ENCODE data around the gene MAPKAPK3. TPM values are rescaled to one million over a fixed set of nuclear protein-coding genes. Genes with fewer than 3 reads are reported as not detected.

Gene MAPKAPK3
- total and polyA plus RNA-seq, 2 of the 8 experiments (the other 6 are each of a cell fraction or from before 2014, with no cell fraction given), result 65.4 to 99.8 TPM

DNA sequence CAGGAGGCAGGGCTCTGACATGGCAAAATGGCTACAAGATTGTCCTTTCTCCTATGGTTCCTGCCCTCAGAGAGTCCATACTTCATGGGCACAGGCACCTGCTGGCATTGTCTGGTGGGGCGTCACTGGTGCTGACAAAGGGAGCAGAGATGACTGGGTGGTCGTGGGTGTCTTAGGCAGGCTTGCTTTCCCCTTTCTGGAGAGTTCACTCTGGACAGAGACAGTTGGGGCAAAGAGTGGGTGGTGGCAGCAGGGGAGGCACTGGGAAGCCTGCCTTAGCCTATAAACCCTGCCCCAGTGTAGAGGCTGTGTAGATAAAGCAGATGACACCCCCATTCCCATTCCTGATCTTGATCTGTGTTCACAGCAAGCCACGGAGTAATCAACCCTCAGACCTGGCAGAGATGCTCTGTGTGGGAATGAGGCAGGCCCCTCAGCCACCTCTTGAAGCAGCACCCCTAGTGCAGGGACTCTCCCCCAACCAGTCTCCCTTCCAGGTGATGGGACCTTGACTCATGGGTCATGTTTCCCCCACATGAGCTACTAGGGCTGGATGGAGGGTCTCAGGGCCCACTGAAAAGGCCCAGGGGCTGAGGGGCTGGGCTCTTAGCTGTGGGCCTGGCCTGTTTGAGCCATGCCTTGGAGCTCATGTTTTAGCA, 37.1 kb downstream of the MAPKAPK3 start:
- no peak for FAIRE-seq
- Histone ChIP-seq H3K4me3 (ENCODE audit: extremely low read depth in 1 of 4, insufficient read depth in 2 of 4, low read depth in 3 of 4, low read length in 4 of 4) (no peak overlapping the region), H3K56ac (replicated peaks; ENCODE audit: insufficient read length, low read depth, low read length) (no peak overlapping the region), H3K4me1 (replicated peaks in 1 of 4; ENCODE audit: control insufficient read depth in 3 of 4, insufficient read depth in 4 of 4, low read length in 3 of 4) (peaks cover 0 to 16% (median 4%) of the 10 kb centered on the region in 4 experiments; a peak in 6 of 7 replicates), H3K14ac (ENCODE audit: insufficient read length) (no peak overlapping the region), H3K36me3 (ENCODE audit: control insufficient read depth in 2 of 4, insufficient read depth in 4 of 4, low read length in 3 of 4) (no peaks in the 10 kb centered on the region), H2BK15ac (ENCODE audit: low read length) (no peak overlapping the region), H3K9ac (replicated peaks in 1 of 4; ENCODE audit: extremely low read depth in 1 of 4, low read depth in 3 of 4, low read length in 3 of 4) (no peak overlapping the region), H2BK120ac (replicated peaks; ENCODE audit: low read depth, low read length) (no peak overlapping the region), H3K4ac (replicated peaks; ENCODE audit: insufficient read length, low read depth, low read length) (no peak overlapping the region), H3K79me2 (ENCODE audit: control insufficient read depth in 1 of 2, insufficient read depth in 2 of 2, low read length in 2 of 2) (no peaks in the 10 kb centered on the region), H2BK20ac (ENCODE audit: low read length) (no peak overlapping the region), H2AK5ac (ENCODE audit: low read depth, low read length) (no peak overlapping the region), H2BK12ac (ENCODE audit: low read depth, low read length) (no peak overlapping the region), H3K79me1 (ENCODE audit: low read depth, low read length) (no peaks in the 10 kb centered on the region; the same call in none of the 2 replicates), H2BK5ac (ENCODE audit: low read depth, low read length) (no peak overlapping the region), H4K8ac (ENCODE audit: extremely low read depth, insufficient read depth, low read length) (no peak overlapping the region), H3K18ac (ENCODE audit: extremely low read depth, low read length) (no peak overlapping the region), H4K91ac (replicated peaks; ENCODE audit: insufficient read length, low read length) (no peak overlapping the region), H4K5ac (ENCODE audit: insufficient read length, low read depth, low read length) (no peak overlapping the region), H3K27ac (ENCODE audit: low read depth, low read length) (no peak overlapping the region), H3K23me2 (ENCODE audit: low read depth, low read length) (no peaks in the 10 kb centered on the region), H3K9me3 (ENCODE audit: insufficient read depth in 2 of 2, low read depth in 1 of 2, low read length in 1 of 2) (no peaks in the 10 kb centered on the region), H4K20me1 (replicated peaks in 1 of 2; ENCODE audit: control insufficient read depth in 1 of 2, insufficient read depth in 2 of 2, low read length in 2 of 2) (peaks cover 2% of the 10 kb centered on the region in 2 experiments), H3K23ac (ENCODE audit: insufficient read length) (no peak overlapping the region), H3K27me3 (replicated peaks in 1 of 4; ENCODE audit: control insufficient read depth in 3 of 4, extremely low read depth in 1 of 4, insufficient read depth in 3 of 4, low read length in 3 of 4) (no peaks in the 10 kb centered on the region; a peak in 1 of 7 replicates), H2AFZ (ENCODE audit: low read length) (no peak overlapping the region), H3K4me2 (ENCODE audit: insufficient read depth in 1 of 2, low read depth in 2 of 2, low read length in 2 of 2) (no peak overlapping the region)
- ChIA-PET CTCF (ENCODE audit: partially characterized antibody) (interaction anchor here (0.8 to 63.8 kb wide), 8 partner anchors 13 to 735 kb away, joined by 3 to 1262 read pairs (median 4); partner anchors contain the start of genes CISH, DOCK3 and MAPKAPK3), POLR2A (ENCODE audit: partially characterized antibody) (interaction anchor here (0.6 to 1.4 kb wide), 5 partner anchors 12 to 686 kb away, joined by 3 to 4 read pairs (median 3); no protein-coding TSS in a partner anchor)
- DNase-seq (ENCODE audit: low read depth in 1 of 2, low spot score in 2 of 2), result no peak
- WGBS, 2 experiments (ENCODE audit: extremely low coverage in 1 of 2, insufficient coverage in 1 of 2, insufficient read length in 1 of 2, insufficient replicate concordance in 2 of 2, low coverage in 1 of 2, low lambda C conversion rate in 2 of 2, missing lambda C conversion rate in 1 of 2), result 71% methylated on average over 3 of the region's 3 CpGs; no CpG with 5 or more reads in 1 of the 2 experiments
- TF ChIP-seq, protein P1, sequence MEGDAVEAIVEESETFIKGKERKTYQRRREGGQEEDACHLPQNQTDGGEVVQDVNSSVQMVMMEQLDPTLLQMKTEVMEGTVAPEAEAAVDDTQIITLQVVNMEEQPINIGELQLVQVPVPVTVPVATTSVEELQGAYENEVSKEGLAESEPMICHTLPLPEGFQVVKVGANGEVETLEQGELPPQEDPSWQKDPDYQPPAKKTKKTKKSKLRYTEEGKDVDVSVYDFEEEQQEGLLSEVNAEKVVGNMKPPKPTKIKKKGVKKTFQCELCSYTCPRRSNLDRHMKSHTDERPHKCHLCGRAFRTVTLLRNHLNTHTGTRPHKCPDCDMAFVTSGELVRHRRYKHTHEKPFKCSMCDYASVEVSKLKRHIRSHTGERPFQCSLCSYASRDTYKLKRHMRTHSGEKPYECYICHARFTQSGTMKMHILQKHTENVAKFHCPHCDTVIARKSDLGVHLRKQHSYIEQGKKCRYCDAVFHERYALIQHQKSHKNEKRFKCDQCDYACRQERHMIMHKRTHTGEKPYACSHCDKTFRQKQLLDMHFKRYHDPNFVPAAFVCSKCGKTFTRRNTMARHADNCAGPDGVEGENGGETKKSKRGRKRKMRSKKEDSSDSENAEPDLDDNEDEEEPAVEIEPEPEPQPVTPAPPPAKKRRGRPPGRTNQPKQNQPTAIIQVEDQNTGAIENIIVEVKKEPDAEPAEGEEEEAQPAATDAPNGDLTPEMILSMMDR (IDR thresholded peaks at IDR 0.05; ENCODE audit: control extremely low read depth in 1 of 3, insufficient read depth in 1 of 3, low read depth in 1 of 3, low read length in 3 of 3), result no peak
- no peak for TF ChIP-seq HDAC2 (IDR thresholded peaks at IDR 0.05; ENCODE audit: borderline replicate concordance in 1 of 2, low read depth in 2 of 2, low read length in 2 of 2)
- no peak for TF ChIP-seq CBX8 (IDR thresholded peaks at IDR 0.05; ENCODE audit: borderline replicate concordance, low read depth, low read length)
- no peak for TF ChIP-seq KDM4A (IDR thresholded peaks at IDR 0.05; ENCODE audit: low read depth, low read length, severe bottlenecking)
- TF ChIP-seq SUZ12 (IDR thresholded peaks at IDR 0.05; ENCODE audit: low read length), result no peak
